B cell (primary cell): Measurements from ENCODE around the gene PRDX1.

ENCODE experiments used
- CTCF ChIP-seq: fragments of 200-600 bp; IDR thresholded peaks from one replicate; pipeline ENCODE4 v1.8.0; 2022; ENCODE audit warnings: antibody characterized with exemption, mild to moderate bottlenecking
- EZH2 ChIP-seq: IDR thresholded peaks from 2 replicates; pipeline ENCODE4 v1.6.1; 2012; ENCODE audit warnings: borderline replicate concordance, low read depth, mild to moderate bottlenecking, moderate library complexity, low read length; ENCODE audit not compliant: insufficient read depth, poor library complexity, severe bottlenecking

- TF ChIP-seq CTCF (no peak), EZH2 (no peak)
These were observed 23.4 kb upstream of the PRDX1 start for GRCh38 chr1:45545019-45545493.
